PFSK-1 (cell line): ENCODE data around the gene TENT5C.

Source experiments
- FOXP2 ChIP-seq: optimal IDR thresholded peaks from 2 replicates; pipeline ENCODE3; 2011; ENCODE audit warnings: borderline replicate concordance, control low read depth, inconsistent platforms; ENCODE audit not compliant: insufficient read depth; ENCODE audit errors: extremely low read length, extremely low read depth
- POLR2AphosphoS5 ChIP-seq: IDR thresholded peaks from 2 replicates; pipeline ENCODE4 v1.6.1; 2012; ENCODE audit warnings: low read depth, mild to moderate bottlenecking, control low read depth, low read length, moderate library complexity
- REST ChIP-seq, 2 experiments: IDR thresholded peaks; 2 replicates each; pipeline versions ENCODE4 v1.6.1 to v1.8.0; 2011 to 2012; ENCODE audit warnings: low read depth in 2 of 2, low read length in 2 of 2, control low read depth in 1 of 2, inconsistent platforms in 1 of 2, mild to moderate bottlenecking in 1 of 2, moderate library complexity in 1 of 2; ENCODE audit not compliant: insufficient read depth in 1 of 2
- SIN3A ChIP-seq: IDR thresholded peaks from 2 replicates; pipeline ENCODE4 v1.6.1; 2012; ENCODE audit warnings: mild to moderate bottlenecking, low read length, moderate library complexity, borderline replicate concordance; ENCODE audit not compliant: insufficient read depth
- TAF1 ChIP-seq: IDR thresholded peaks from 2 replicates; pipeline ENCODE4 v1.6.1; 2012; ENCODE audit warnings: low read length, control low read depth, borderline replicate concordance; ENCODE audit not compliant: insufficient read depth

Gene TENT5C

GRCh38 chr1:117600966-117601365 lies 4.9 kb upstream of the TENT5C start:
- TF ChIP-seq SIN3A, result no peak
- no peak for TF ChIP-seq TAF1
- no peak for TF ChIP-seq POLR2AphosphoS5
- TF ChIP-seq FOXP2, result no peak

- no peak for TF ChIP-seq TAF1
Observed at GRCh38 chr1:117602862-117603261, 3.0 kb upstream of the TENT5C start.

GRCh38 chr1:117605164-117605773 lies 579 bp upstream of the TENT5C start:
- no peak for TF ChIP-seq REST (IDR thresholded peaks at IDR 0.05; ENCODE audit: insufficient read depth in 1 of 2, low read depth in 2 of 2, low read length in 2 of 2)
- no peak for TF ChIP-seq TAF1

- TF ChIP-seq REST (IDR thresholded peaks at IDR 0.05; ENCODE audit: insufficient read depth in 1 of 2, low read depth in 2 of 2, low read length in 2 of 2) (no peak), FOXP2 (no peak), TAF1 (no peak), SIN3A (no peak), POLR2AphosphoS5 (no peak)
Observed at GRCh38 chr1:117606649-117607430, 992 bp downstream of the TENT5C start.

- TF ChIP-seq TAF1 (no peak), SIN3A (no peak), FOXP2 (no peak), POLR2AphosphoS5 (no peak), REST (IDR thresholded peaks at IDR 0.05; ENCODE audit: insufficient read depth in 1 of 2, low read depth in 2 of 2, low read length in 2 of 2) (no peak)
Observed at GRCh38 chr1:117607471-117607870, 1.6 kb downstream of the TENT5C start.

- no peak for TF ChIP-seq REST (IDR thresholded peaks at IDR 0.05; ENCODE audit: insufficient read depth in 1 of 2, low read depth in 2 of 2, low read length in 2 of 2)
- no peak for TF ChIP-seq FOXP2
- TF ChIP-seq POLR2AphosphoS5, result no peak
- TF ChIP-seq TAF1, result no peak
- no peak for TF ChIP-seq SIN3A
Observed at GRCh38 chr1:117608115-117608615, 2.3 kb downstream of the TENT5C start.
